DMS 273 (cell line): ENCODE measurements around the gene MCM10.
"Not testable (repeated sequence)": the region's sequence is repeated elsewhere in the genome, so short reads cannot be mapped to it uniquely, and the experiment has no call there.

Source experiments
- DNase-seq: peaks from one replicate; lab custom pipeline; 2025; ENCODE audit not compliant: unreplicated experiment; lab: John Stamatoyannopoulos, UW

MCM10 gene

GRCh38 chr10:13160934-13161856 lies at the start of gene MCM10:
Gene MCM10 (plus strand): TSS chr10:13161558. CDS start chr10:13164203, 2,645 bp downstream.
- peak; percentile 99 for DNase-seq

DNA sequence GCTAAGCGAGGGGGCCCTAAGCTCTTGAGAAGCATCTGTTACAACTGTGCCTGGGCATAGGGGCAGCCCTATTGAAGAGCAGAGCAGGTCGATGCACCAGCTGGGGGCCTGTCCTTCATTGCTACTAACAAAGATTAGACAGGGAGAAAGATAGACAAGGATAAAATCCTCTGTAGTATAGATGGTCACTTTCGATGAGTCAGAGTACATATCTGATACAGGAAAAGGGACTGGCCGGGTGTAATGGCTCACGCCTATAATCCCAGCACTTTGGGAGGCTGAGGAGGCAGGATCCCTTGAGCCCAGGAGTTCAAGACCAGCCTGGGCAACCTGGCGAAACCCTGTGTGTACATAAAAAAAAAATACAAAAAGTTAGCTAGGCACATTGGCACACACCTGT lies 47.8 kb upstream of the MCM10 start:
- DNase-seq: no peak

- no peak for DNase-seq
These were observed 45.2 kb upstream of the MCM10 start for GRCh38 chr10:13115832-13116803.

DNA sequence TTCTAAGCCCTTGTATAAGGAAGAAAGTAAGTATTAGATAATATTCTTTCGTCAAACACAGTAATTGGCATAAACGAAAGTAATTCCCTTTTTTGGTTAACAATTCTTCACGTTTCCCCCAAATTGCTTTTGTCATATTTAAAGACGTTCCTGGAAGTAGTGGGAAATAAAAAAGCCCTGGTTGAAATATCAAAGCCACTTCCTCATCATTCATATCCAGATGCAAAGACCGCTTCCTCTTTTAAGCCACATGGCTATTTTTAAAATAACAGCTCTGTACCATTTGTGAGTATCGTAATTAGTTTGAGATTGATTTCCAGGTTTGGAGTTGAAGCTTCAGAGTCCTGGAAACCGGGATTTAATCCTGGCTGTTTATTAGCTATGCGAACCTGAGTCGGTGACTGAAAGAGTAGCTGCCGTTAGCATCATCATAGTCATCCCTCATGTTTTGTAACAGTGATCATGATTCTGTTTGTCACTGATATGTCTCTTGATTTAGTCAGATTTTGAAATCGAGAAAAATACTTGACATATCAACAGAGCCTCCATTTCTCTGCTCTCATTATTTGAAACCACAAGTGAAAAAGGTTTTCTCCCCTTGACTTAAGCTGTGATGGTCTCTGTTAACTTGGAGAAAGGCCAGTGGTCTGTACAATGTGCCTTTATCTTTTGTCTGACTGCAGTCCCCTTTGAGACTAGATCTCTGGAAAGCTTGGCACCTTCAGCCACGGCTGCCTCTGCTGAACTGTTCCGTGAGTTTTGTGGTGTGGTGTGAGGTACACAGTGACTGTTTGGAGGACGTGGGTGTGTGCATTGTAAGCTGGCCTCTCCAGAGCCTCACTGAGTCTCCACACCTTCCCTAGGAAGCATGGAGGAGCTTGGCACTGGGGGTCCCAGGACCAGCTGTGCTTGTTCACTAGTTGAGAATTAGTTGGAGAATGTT lies 43.2 kb upstream of the MCM10 start:
- no peak for DNase-seq

GRCh38 chr10:13118784-13119410 lies 42.5 kb upstream of the MCM10 start:
- no peak for DNase-seq

DNA sequence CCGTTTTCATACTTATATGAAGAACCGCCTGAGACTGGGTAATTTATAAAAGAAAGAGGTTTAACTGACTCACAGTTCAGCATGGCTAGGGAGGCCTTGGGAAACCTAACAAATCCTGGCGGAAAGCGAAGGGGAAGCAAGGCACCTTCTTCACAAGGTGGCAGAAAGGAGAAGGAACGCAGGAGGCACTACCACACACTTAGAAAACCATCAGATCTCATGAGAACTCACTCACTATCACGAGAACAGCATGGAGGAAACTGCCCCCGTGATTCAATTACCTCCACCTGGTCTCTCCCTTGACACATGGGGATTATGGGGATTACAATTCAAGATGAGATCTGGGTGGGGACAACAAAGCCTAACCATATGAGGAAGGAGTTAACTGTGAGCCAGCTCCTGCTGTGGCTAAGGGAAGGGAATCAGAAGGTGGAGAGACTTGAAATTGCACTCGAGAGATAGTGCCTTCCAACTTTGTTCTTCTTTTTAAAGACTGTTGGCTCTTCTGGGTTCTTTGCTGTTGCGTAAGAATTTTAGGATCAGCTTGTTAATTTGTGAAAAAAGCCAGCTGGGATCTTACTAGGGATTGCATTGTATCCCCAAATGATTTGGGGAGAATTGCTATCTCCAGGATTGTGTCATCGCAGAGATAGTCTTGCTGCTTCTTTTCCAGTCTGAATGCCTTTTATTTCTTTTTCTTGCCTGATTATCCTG lies 40.4 kb upstream of the MCM10 start:
- DNase-seq: no peak

- DNase-seq: no peak
These were observed 39.9 kb upstream of the MCM10 start for GRCh38 chr10:13121500-13121854.

DNA sequence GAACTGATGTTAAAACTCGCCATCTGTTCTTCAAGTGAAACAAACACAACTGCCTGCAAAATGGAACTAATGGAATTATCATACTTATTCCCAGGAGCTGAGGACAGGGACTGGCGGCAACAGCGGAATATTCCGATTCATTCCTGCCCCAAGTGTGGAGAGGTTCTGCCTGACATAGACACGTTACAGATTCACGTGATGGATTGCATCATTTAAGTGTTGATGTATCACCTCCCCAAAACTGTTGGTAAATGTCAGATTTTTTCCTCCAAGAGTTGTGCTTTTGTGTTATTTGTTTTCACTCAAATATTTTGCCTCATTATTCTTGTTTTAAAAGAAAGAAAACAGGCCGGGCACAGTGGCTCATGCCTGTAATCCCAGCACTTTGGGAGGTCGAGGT lies 24.7 kb upstream of the MCM10 start:
- peak; percentile 2 for DNase-seq

DNA sequence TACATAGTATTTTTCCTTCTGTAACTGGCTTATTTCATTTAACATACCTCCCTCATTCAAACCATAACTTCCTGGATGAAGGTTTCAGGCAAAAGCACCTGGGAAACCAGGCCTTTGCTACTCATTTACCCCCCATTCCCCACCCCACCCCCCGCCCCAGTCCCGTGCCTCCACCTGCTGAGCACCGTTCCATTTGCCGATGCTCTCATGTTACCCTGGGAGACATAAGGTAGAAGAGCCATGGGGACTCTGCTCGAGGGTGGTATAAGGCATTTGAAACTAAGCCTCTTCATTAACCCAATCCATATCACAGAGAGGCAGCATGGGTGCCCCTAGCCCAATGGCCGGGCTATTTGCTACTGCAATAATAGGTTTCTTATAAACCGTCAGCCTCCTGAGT lies 22.2 kb upstream of the MCM10 start:
- DNase-seq: peak; percentile 55

GRCh38 chr10:13139676-13140075 lies 21.7 kb upstream of the MCM10 start:
- peak; percentile 55 for DNase-seq

DNA sequence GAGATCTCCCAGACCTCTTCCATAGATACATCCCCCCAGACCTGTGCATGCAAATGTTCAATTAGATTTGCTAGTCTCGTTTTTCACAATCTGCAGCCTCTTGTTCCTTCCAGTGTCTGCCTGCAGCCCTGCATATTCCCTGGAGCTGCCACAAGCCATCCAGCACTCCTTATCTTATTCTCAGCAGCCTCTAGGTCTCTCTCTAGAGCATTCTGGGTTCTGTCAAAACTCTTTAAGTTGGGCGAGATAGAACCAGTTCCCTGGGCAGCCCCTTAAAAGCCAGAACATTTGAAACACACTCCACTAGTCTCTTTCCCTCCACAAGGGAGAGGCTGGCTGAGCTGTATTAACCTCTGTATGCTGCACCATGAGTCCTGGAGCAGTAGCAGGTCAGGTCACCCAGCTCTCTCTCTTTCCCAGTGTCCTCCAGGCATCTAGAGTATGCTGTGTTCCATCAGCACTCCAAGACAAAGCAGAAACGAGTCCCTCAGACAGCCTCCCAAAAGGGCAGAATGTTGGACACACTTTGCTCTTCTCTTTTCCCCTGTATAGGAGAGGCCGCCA lies 20.6 kb upstream of the MCM10 start:
- DNase-seq: no peak

DNA sequence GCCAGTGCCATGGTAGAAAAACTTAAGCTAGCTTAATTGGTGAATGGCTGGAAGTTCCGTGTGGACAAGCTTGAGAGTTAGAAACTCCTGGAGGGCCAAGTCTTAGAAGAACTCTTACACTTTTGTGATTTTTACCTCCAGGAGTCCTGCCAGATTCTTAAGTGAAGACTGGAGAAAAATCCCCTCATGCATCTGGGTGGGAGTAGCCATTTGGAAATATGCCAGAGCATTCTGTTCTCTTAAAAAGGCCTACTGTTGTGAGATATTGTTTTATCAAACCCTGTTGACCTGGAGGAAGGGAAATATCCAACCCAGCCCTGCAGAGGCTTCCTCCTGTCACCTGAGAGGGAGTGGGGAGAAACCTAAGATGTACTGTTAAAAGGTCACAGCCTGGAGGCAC lies 17.6 kb upstream of the MCM10 start:
- no peak for DNase-seq

GRCh38 chr10:13144814-13145213 lies 16.5 kb upstream of the MCM10 start:
- DNase-seq: no peak

DNA sequence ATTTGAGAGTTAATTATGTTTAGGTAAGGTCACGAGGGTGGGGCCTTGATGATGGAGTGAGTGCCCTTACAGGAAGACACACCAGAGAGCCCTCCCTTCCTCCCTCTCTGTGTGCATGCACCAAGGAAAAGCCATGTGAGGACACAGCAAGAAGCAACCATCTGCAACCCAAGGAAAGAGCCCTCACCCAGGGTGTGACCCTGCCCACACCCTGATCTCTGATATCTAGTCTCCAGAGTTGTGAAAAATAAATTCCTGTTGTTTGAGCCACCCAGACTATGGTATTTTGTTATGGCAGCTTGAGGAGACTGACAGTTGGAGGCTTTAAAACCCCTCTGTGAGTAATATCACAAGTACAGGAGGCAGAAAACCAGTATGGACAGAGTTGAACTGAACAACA lies 15.0 kb upstream of the MCM10 start:
- DNase-seq: no peak

DNA sequence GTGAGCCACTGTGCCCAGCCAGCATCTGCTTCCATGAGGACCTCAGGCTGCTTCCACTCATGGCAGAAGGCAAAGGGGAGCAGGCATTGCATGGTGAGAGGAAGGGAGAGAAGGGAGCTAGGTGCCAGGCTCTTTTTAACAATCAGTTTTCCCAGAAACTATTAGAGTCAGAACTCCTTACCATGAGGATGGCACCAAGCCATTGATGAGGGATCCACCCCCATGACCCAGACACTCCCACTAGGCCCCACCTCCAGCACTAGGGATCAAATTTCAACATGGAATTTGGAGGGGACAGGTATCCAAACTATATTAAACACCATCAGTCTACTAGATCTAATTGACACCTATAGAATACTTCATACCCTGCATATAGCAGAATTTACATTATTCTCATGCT lies 14.2 kb upstream of the MCM10 start:
- no peak for DNase-seq

DNA sequence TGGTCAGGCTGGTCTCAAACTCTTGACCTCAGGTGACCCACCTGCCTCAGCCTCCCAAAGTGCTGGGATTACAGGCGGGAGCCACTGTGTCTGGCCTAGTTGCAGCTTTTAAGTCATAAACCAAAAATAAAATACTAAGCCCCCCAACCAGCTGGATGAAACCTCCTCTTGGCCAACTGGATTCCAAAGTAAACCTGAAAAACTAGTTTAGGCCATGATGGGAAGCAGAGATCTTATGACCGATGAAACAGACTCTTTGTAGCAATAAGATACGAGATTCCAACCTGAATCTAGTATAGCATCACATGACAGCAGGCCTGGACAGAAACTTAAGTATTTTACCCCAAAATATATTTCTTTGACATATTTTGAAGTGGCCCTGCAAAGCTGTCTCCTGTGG lies 9.1 kb upstream of the MCM10 start:
- no peak for DNase-seq

- DNase-seq: not testable (repeated sequence)
These were observed 5.5 kb upstream of the MCM10 start for GRCh38 chr10:13155860-13156259.

- peak; percentile 50 for DNase-seq
These were observed 3.0 kb upstream of the MCM10 start for GRCh38 chr10:13158401-13158800.

- DNase-seq: peak; percentile 57
These were observed 506 bp downstream of the MCM10 start for GRCh38 chr10:13161857-13162271.
